Naive B cell (primary cell): ENCODE data around the gene ATP8B3. TPM values are rescaled to one million over a fixed set of nuclear protein-coding genes. Genes with fewer than 3 reads are reported as not detected.

Experiments
- ATAC-seq, 2 donors: fragments of 150-1000 bp; cut with Tn5 transposase; 2 replicates each; pipeline ENCODE4 v1.10.0; 2021; ENCODE audit warnings: low read depth in 2 of 2, mild to moderate bottlenecking in 2 of 2, moderate library complexity in 2 of 2
- DNase-seq: peaks from one replicate; pipeline ENCODE4 v3.0.0; 2022
- H3K27ac Mint-ChIP-seq, 6 donors: one replicate each; pipeline ENCODE4 v1.8.0; 2020 to 2022; ENCODE audit warnings: mild to moderate bottlenecking in 6 of 6, mixed read lengths in 6 of 6, moderate library complexity in 5 of 6, inconsistent platforms in 2 of 6
- H3K27me3 Mint-ChIP-seq, 3 donors: one replicate each; pipeline ENCODE4 v1.8.0; 2021 to 2022; ENCODE audit warnings: mixed read lengths in 3 of 3, mild to moderate bottlenecking in 1 of 3
- H3K36me3 Mint-ChIP-seq, 2 donors: one replicate each; pipeline ENCODE4 v1.8.0; 2020 to 2022; ENCODE audit warnings: mixed read lengths in 2 of 2, inconsistent platforms in 1 of 2, mild to moderate bottlenecking in 1 of 2
- H3K4me1 Mint-ChIP-seq, 3 donors: one replicate each; pipeline ENCODE4 v1.8.0; 2020 to 2022; ENCODE audit warnings: mixed read lengths in 3 of 3, inconsistent platforms in 1 of 3, mild to moderate bottlenecking in 1 of 3, moderate library complexity in 1 of 3
- H3K4me3 Mint-ChIP-seq, 8 donors: one replicate each; pipeline ENCODE4 v1.8.0; 2020 to 2022; ENCODE audit warnings: mild to moderate bottlenecking in 8 of 8, mixed read lengths in 8 of 8, moderate library complexity in 8 of 8, inconsistent platforms in 2 of 8
- H3K9me3 Mint-ChIP-seq, 7 donors: one replicate each; pipeline ENCODE4 v1.8.0; 2020 to 2022; ENCODE audit warnings: mixed read lengths in 7 of 7, mild to moderate bottlenecking in 5 of 7, inconsistent platforms in 2 of 7, moderate library complexity in 1 of 7
- polyA plus RNA-seq, 6 donors: library from polyadenylated mRNA; unstranded; fragments of 300-500 nt; fragmentation: Illumina TruSeq; gene quantifications; one replicate each; pipeline ENCODE4 v1.2.3, GENCODE V29; 2021; ENCODE audit warnings: low read depth in 6 of 6

The ATP8B3 gene, protein sequence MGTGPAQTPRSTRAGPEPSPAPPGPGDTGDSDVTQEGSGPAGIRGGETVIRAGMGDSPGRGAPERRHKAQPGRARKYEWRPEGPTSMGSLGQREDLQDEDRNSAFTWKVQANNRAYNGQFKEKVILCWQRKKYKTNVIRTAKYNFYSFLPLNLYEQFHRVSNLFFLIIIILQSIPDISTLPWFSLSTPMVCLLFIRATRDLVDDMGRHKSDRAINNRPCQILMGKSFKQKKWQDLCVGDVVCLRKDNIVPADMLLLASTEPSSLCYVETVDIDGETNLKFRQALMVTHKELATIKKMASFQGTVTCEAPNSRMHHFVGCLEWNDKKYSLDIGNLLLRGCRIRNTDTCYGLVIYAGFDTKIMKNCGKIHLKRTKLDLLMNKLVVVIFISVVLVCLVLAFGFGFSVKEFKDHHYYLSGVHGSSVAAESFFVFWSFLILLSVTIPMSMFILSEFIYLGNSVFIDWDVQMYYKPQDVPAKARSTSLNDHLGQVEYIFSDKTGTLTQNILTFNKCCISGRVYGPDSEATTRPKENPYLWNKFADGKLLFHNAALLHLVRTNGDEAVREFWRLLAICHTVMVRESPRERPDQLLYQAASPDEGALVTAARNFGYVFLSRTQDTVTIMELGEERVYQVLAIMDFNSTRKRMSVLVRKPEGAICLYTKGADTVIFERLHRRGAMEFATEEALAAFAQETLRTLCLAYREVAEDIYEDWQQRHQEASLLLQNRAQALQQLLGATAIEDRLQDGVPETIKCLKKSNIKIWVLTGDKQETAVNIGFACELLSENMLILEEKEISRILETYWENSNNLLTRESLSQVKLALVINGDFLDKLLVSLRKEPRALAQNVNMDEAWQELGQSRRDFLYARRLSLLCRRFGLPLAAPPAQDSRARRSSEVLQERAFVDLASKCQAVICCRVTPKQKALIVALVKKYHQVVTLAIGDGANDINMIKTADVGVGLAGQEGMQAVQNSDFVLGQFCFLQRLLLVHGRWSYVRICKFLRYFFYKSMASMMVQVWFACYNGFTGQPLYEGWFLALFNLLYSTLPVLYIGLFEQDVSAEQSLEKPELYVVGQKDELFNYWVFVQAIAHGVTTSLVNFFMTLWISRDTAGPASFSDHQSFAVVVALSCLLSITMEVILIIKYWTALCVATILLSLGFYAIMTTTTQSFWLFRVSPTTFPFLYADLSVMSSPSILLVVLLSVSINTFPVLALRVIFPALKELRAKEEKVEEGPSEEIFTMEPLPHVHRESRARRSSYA (N-terminal part only)
- polyA plus RNA-seq = under 1 TPM in 1 of 6 donors, not detected in 5; 0.09 TPM

DNA sequence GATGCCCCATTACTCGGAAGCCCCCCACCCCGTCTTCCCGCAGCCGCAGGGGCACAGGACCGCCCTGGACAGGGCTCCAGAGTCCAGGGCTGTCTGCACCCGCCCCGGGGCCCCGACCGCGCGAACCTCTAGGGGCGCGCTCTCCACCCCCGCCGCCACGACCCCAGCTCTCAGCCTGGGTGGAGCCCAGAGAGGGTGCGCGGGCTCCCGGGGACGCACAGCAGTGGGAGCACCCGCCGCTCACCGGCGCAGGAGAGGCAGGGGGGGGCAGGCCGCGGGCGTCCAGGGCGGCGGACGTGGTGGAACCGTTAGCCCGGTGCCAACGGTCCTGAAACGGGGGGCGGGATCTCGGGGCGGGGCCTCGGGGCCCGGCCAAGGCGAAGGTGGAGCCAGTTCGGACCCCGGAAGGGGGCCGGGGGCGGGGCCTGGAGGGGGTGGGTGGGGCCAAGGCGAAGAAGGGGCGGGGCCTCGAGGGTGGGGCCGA lies at the start of gene ATP8B3:
Gene ATP8B3, minus strand, starts transcription at position 335 of the 484 bp plus-strand sequence. CDS start 540 bp downstream, outside the sequence.
- DNase-seq (peak; percentile 32), ATAC-seq (peak; percentile 8 to 12)
- H3K4me1 Mint-ChIP-seq = peaks cover 15 to 19% (median 16%) of the 10 kb centered on the region in 3 donors
- H3K27me3 Mint-ChIP-seq = no peaks in the 10 kb centered on the region
- H3K9me3 Mint-ChIP-seq = no peaks in the 10 kb centered on the region
- H3K4me3 Mint-ChIP-seq = peak within 1 kb of the TSS; percentile 87 to 98 (median 92)
- H3K27ac Mint-ChIP-seq = peak within 1 kb of the TSS; percentile 56 to 96 (median 82)
- H3K36me3 Mint-ChIP-seq = no peaks in the 10 kb centered on the region

DNA sequence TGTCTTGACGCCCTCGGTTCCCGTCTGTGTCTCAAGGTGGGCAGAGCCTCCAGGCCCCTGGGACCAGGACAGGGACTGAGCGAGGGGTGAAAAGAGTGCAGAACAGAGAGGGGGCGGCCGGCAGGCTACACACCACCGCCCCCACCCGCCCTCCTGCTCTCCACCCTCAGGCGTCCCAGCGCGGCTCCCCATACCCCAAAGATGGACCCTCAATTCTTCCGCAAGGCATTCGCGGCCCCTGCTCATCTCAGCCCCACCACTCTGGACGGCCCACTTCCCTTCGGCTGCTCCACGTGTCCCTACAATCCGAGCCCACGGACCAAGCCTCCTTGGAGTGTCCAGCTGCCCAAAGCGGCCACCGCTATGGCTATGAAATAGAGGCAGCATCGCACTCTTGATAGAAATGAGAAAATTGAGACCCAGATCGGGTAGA lies 49.5 kb upstream of the ATP8B3 start:
- Mint-ChIP-seq H3K9me3 (no peaks in the 10 kb centered on the region), H3K4me3 (peak overlapping the region; percentile 92 to 98 (median 97)), H3K36me3 (no peaks in the 10 kb centered on the region), H3K27me3 (no peaks in the 10 kb centered on the region), H3K4me1 (peaks cover 33 to 51% (median 47%) of the 10 kb centered on the region in 3 donors), H3K27ac (peak overlapping the region; percentile 19 to 98 (median 82))
- DNase-seq (no peak), ATAC-seq (no peak)

DNA sequence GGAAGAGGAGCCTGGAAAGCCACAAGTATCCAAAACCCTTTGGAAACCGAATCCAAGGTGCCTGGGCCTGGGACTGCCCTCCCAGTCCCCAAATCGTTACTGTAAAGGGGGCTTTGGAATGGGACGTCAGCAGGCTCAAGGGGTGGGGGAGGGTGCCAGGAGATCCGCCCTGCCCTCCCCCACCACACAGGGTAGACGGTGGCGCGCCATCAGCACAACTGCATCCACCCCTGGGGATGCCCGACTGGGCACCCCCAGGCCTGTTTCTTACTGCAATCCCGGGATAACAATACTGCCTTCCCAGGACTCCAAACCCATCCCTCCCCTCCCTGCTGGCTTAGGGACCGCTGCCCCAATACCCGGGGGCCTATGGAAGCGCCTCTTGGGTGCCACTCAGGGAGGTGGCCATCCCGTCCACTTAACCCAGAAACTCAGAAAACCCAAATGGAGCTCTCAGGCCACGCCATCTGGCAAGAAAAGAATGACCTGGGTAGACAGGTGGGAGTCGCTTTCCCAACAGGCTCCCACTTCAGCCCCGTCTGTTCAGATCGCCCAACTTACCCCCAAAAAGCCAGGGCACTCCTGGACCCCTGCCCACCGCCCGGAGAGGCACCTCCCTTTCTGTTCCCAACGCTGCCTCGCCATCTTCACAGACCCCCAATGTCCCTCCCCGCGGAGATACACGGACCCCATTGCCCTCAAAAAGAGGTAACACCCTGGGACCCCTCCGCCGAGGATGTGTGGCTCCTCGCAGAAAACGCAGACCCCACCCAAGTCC lies 48.9 kb upstream of the ATP8B3 start:
- H3K4me1 Mint-ChIP-seq = peaks cover 39 to 55% (median 53%) of the 10 kb centered on the region in 3 donors
- ATAC-seq = no peak
- no peaks in the 10 kb centered on the region for H3K9me3 Mint-ChIP-seq
- H3K36me3 Mint-ChIP-seq = no peaks in the 10 kb centered on the region
- H3K27ac Mint-ChIP-seq = peak overlapping the region in 5 of 6 donors; percentile 15 to 97 (median 67)
- H3K27me3 Mint-ChIP-seq = no peaks in the 10 kb centered on the region
- DNase-seq = no peak
- peak overlapping the region; percentile 53 to 98 (median 96) for H3K4me3 Mint-ChIP-seq

DNA sequence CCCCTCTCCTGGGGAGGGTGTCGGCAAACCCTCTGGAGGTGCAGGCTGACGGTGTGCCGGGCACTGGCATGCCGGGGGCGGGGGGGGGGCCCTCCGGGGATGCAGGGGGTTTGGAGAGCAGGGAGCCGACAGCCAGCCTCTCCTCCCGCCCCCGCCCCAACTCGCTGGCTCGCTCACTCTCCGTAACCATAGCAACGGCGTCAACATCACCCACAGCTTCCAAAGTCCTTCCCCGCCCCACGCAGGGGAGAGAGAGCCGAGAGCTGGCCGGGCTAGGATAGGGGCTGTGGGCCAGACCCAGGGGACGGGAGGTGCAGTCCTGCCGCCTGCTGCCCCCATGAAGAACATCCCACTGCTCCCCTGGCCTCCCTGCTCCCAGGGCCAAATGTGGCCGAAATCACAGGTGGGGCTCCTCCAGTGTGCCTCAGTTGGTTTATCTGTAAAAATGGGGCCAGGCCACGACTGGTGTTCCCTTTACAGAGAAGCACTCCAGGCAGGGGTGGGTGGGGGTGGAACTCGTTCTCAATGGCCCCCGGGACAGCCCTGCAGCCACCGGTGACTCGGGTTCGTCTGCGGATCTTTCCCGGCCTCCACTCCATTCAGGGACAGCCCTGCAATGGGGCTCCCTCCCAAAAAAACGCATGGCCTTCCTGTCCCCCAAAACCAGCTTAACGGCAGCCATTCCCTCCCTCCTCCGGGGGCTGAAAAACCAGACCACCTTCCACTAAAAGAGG lies 48.1 kb upstream of the ATP8B3 start:
- no peaks in the 10 kb centered on the region for H3K27me3 Mint-ChIP-seq
- DNase-seq (no peak), ATAC-seq (no peak)
- no peaks in the 10 kb centered on the region for H3K36me3 Mint-ChIP-seq
- peaks cover 46 to 61% (median 58%) of the 10 kb centered on the region in 3 donors for H3K4me1 Mint-ChIP-seq
- H3K4me3 Mint-ChIP-seq = peak overlapping the region in 2 of 8 donors; percentile 18 to 56
- H3K9me3 Mint-ChIP-seq = no peaks in the 10 kb centered on the region
- H3K27ac Mint-ChIP-seq = peak overlapping the region in 3 of 6 donors; percentile 54 to 97 (median 57)

DNA sequence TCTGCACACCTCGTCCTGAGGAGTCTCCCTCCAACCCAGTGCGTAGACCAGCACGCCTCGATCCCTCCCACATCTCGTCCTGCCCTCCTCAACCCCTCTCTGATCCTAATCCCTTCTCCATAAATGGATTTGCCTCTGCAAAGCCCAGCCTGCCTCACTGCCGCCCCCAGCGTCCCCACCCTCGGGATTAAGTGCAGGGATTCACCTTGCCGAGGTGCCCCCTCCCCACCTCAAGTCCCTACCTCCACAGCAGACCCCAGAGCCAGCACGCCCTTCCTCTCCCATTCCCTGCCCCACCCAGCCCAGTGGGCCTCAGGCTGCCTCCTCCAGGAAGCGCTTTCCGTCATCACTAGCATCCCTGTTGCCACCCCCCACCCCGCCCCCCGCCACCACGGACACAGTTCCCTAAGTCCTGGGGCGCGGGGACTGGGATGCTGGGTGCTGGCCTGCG lies 47.3 kb upstream of the ATP8B3 start:
- Mint-ChIP-seq H3K9me3 (no peaks in the 10 kb centered on the region), H3K4me1 (peaks cover 48 to 67% (median 63%) of the 10 kb centered on the region in 3 donors), H3K27ac (peak overlapping the region in 5 of 6 donors; percentile 14 to 97 (median 88)), H3K4me3 (peak overlapping the region in 5 of 8 donors; percentile 42 to 87 (median 65)), H3K36me3 (no peaks in the 10 kb centered on the region), H3K27me3 (no peaks in the 10 kb centered on the region)
- DNase-seq = no peak
- no peak for ATAC-seq

DNA sequence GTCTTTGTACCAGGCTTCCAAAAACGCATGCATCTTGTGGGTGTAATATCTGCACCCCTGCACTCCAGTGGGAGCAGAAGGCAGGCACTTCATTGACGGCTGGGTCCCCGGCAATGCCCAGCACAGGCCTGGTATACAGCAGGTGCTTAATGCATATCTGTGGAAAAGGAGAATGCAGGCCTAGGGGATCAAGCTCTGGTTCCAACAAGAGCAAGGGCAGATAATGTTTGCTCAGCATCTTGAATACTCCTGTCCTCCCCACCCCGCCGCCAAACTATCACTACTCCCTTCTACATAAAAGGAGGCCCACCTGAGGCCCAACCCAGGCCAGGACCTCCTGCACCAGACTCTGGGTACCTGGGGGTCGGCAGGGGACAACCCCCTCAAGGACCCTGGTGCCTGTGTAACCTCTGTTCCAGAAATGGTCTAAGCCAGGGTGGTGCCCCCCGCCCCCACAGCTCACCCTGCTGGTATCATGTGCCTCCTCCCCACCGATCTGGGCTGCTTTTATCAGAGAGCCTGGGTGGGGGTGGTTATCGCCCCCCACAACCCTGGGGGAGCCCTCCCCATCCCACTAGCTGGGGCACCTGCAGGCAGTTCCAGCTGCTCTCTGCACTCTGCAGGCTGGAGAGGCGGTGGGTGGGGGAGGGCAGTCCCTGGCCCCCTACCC lies 46.5 kb upstream of the ATP8B3 start:
- peak overlapping the region in 4 of 6 donors; percentile 66 to 97 (median 80) for H3K27ac Mint-ChIP-seq
- no peak for ATAC-seq
- peaks cover 49 to 68% (median 63%) of the 10 kb centered on the region in 3 donors for H3K4me1 Mint-ChIP-seq
- H3K36me3 Mint-ChIP-seq = no peaks in the 10 kb centered on the region
- peak overlapping the region in 7 of 8 donors; percentile 39 to 87 (median 75) for H3K4me3 Mint-ChIP-seq
- no peak for DNase-seq
- no peaks in the 10 kb centered on the region for H3K27me3 Mint-ChIP-seq
- no peaks in the 10 kb centered on the region for H3K9me3 Mint-ChIP-seq

DNA sequence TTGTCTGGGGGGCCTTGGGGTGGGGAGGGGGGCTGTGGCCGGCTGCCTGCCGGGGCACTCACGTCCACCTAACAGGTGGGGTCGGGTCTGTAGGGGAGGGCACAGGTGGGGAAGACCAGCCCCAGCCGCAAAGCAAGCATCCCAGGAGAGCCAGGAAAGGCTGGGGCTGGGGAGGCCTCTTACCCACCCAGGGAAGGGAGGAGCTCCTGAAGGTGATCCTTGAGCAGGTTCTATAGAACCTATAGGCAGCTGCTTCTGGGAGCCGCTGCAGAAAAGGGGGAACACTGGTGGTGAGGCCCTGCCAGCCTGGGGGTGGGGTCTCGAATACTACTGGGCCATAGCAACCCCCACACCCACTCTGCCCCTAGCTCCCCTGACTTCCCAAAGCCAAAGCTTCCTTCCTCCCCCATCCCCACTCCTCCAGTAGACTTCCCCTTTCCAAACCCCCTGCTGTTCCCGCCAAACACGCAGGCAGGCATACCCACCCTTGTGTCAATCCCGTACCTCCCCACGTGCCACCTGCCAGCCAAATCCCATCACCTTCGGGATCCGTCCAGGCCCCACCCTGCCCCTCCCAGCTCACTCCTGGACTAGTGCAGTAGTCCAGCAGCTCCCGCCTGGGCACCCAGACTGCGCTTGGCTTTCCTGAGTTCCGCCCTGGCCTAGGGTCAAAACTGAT lies 45.7 kb upstream of the ATP8B3 start:
- H3K4me3 Mint-ChIP-seq = peak overlapping the region; percentile 56 to 87 (median 76)
- H3K27me3 Mint-ChIP-seq = no peaks in the 10 kb centered on the region
- no peaks in the 10 kb centered on the region for H3K36me3 Mint-ChIP-seq
- peaks cover 53 to 74% (median 71%) of the 10 kb centered on the region in 3 donors for H3K4me1 Mint-ChIP-seq
- peak overlapping the region in 5 of 6 donors; percentile 67 to 97 (median 87) for H3K27ac Mint-ChIP-seq
- no peak for DNase-seq
- ATAC-seq = no peak
- H3K9me3 Mint-ChIP-seq = no peaks in the 10 kb centered on the region

DNA sequence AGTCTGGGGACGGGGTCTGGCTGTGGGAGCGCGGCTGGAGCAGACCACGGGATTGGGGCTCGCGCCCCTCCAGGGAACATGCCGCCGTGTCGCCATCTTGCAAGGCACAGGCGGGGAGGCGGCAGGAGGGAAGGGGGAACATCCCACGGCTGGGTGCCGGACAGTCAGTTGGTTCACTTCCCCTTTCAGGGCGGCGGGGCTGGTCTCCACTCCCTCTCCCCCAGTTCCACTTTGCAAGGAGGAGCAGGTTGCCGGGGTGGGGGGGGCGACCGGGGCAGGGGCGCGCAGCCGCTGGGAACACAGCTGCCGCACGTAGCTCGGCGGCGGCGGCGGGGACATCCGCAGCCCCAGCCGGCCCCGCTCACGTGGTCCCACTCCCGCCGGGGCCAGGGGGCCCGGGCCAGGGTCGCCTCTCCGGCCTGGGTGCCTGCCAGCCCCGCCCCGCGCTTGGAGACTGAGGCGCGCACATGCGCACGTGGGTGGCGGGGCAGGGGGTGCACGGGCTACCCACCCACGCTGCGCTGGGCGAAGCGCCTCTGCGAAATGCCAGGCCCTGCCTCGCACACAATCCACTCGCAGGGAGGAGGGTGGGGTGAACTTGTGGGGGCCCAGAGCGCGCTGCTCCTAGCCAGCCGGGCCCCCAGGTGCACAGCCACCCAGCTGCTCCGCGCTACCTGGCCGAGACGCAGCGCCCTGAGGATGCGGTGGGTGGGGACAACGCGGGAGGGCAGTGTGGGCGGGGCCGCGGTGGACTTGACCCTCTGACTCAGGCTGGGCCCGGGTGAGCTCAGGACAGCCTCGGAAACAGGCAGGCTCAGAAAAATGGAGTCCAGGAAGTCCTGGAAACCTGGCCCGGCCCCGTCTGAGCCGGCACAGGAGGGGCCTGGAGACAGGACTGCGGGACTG lies 44.9 kb upstream of the ATP8B3 start:
- Mint-ChIP-seq H3K9me3 (no peaks in the 10 kb centered on the region), H3K4me1 (peaks cover 49 to 74% (median 67%) of the 10 kb centered on the region in 3 donors), H3K4me3 (peak overlapping the region; percentile 80 to 90 (median 85)), H3K36me3 (no peaks in the 10 kb centered on the region), H3K27me3 (no peaks in the 10 kb centered on the region), H3K27ac (peak overlapping the region in 5 of 6 donors; percentile 68 to 91 (median 75))
- peak; percentile 62 to 63 for ATAC-seq
- peak; percentile 79 for DNase-seq

DNA sequence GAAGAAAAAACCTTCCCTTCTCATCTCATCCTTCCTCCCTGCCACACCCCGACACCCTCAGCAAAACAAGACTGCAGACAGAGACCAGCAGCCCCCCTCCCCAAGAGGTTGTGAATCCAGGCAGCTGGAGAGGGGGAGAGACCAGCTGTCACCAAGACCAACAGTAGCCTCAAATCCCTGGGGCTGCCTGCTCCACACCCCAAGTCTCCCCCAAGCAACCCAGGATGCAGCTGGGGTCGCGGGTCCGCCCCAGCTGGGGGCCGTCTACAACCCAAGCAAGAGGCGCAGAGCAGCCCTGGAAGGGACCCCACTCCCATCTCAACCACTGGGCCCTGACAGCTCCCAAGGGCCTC lies 44.2 kb upstream of the ATP8B3 start:
- H3K36me3 Mint-ChIP-seq = no peaks in the 10 kb centered on the region

DNA sequence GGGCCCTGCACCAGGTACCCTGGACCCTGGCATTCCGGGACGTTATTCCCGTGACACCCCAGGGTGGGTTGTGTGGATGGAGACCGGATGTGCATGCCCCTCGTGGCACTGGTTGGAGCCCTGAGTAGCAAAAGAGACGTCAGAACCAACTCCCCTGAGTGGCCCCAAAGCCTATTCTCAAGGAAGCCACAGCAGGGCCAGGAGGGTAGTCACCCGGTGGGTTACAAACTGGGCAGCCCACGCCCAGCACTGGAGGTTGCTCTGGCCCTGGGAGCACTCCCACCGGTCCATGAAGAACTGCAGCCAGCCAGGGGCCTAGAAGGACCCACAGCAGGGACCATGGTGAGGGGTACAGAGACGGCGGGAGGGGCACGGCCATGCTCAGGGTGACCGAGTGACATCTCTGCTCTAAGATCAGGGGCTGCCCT lies 43.8 kb upstream of the ATP8B3 start:
- DNase-seq (no peak), ATAC-seq (no peak)
- no peaks in the 10 kb centered on the region for H3K36me3 Mint-ChIP-seq
- H3K27me3 Mint-ChIP-seq = no peaks in the 10 kb centered on the region
- peaks cover 46 to 70% (median 59%) of the 10 kb centered on the region in 3 donors for H3K4me1 Mint-ChIP-seq
- peak overlapping the region; percentile 80 to 90 (median 85) for H3K4me3 Mint-ChIP-seq
- H3K27ac Mint-ChIP-seq = peak overlapping the region in 5 of 6 donors; percentile 75 to 91 (median 90)
- no peaks in the 10 kb centered on the region for H3K9me3 Mint-ChIP-seq

More for the DNA sequence above, 44.2 kb upstream of the ATP8B3 start:
- ATAC-seq (no peak), DNase-seq (no peak)
- Mint-ChIP-seq H3K27me3 (no peaks in the 10 kb centered on the region), H3K9me3 (no peaks in the 10 kb centered on the region), H3K27ac (peak overlapping the region in 4 of 6 donors; percentile 75 to 91 (median 84)), H3K4me3 (peak overlapping the region; percentile 80 to 90 (median 85)), H3K4me1 (peaks cover 44 to 70% (median 61%) of the 10 kb centered on the region in 3 donors)
